ENCODE data around the gene PDZD8.

- TF ChIP-seq POLR2AphosphoS5 (IDR thresholded peaks at IDR 0.05; ENCODE audit: insufficient read depth in 1 of 2, low read depth in 1 of 2), result no peak
- TF ChIP-seq, protein P1, sequence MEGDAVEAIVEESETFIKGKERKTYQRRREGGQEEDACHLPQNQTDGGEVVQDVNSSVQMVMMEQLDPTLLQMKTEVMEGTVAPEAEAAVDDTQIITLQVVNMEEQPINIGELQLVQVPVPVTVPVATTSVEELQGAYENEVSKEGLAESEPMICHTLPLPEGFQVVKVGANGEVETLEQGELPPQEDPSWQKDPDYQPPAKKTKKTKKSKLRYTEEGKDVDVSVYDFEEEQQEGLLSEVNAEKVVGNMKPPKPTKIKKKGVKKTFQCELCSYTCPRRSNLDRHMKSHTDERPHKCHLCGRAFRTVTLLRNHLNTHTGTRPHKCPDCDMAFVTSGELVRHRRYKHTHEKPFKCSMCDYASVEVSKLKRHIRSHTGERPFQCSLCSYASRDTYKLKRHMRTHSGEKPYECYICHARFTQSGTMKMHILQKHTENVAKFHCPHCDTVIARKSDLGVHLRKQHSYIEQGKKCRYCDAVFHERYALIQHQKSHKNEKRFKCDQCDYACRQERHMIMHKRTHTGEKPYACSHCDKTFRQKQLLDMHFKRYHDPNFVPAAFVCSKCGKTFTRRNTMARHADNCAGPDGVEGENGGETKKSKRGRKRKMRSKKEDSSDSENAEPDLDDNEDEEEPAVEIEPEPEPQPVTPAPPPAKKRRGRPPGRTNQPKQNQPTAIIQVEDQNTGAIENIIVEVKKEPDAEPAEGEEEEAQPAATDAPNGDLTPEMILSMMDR (IDR thresholded peaks at IDR 0.05), result no peak
Observed at GRCh38 chr10:117253908-117254307, 121.3 kb downstream of the PDZD8 start.
